ENCODE measurements around the gene MAPK4. TPM values are rescaled to one million over a fixed set of nuclear protein-coding genes. Genes with fewer than 3 reads are reported as not detected.

MAPK4 gene
- total RNA-seq, 1 donor from 2014 or later, result 5.7 TPM

- H3K4me1 ChIP-seq (ENCODE audit: control insufficient read depth in 3 of 3, insufficient read depth in 3 of 3, low read length in 3 of 3), result peaks cover 0 to 6% (median 4%) of the 10 kb centered on the region in 3 donors
- no peaks in the 10 kb centered on the region for H3K9me3 ChIP-seq (ENCODE audit: control insufficient read depth in 3 of 3, low read length in 3 of 3)
- no peaks in the 10 kb centered on the region for H3K27me3 ChIP-seq (ENCODE audit: control insufficient read depth in 3 of 3, insufficient read depth in 3 of 3, low read length in 3 of 3)
- H3K4me3 ChIP-seq (ENCODE audit: low read length in 3 of 3), result no peak overlapping the region
- no peak overlapping the region for H3K27ac ChIP-seq (ENCODE audit: low read depth, low read length)
- no peak overlapping the region for H3K9ac ChIP-seq (ENCODE audit: low read depth in 1 of 3, low read length in 3 of 3)
- no peaks in the 10 kb centered on the region for H3K36me3 ChIP-seq (ENCODE audit: control insufficient read depth in 3 of 3, insufficient read depth in 3 of 3, low read length in 3 of 3)
Measured at GRCh38 chr18:50720325-50720674, 160.4 kb downstream of the MAPK4 start.

DNA sequence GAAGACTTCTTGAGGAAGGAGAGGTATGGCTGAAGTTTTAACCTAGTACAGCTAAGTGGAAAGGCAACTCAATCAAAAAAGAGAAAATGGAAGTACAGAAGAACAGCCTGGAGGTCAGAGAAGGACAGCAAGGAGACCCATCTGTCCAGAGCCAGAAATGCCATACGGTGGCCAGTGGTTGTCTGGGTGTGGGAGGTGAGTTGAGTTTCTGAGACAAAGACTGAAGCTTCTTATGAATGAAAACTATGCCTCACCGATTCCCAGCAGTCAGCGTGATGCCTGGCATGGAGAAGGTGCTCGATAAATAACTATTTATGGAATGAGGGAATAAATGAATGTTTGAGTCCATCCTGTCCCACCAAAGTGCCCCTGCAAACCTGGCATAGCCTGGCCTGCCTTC, 161.1 kb downstream of the MAPK4 start:
- H3K27me3 ChIP-seq (ENCODE audit: control insufficient read depth in 3 of 3, insufficient read depth in 3 of 3, low read length in 3 of 3), result no peaks in the 10 kb centered on the region
- H3K36me3 ChIP-seq (ENCODE audit: control insufficient read depth in 3 of 3, insufficient read depth in 3 of 3, low read length in 3 of 3), result no peaks in the 10 kb centered on the region
- H3K4me3 ChIP-seq (ENCODE audit: low read length in 3 of 3), result no peak overlapping the region
- H3K9me3 ChIP-seq (ENCODE audit: control insufficient read depth in 3 of 3, low read length in 3 of 3), result no peaks in the 10 kb centered on the region
- no peak overlapping the region for H3K27ac ChIP-seq (ENCODE audit: low read depth, low read length)
- peaks cover 0 to 8% (median 6%) of the 10 kb centered on the region in 3 donors for H3K4me1 ChIP-seq (ENCODE audit: control insufficient read depth in 3 of 3, insufficient read depth in 3 of 3, low read length in 3 of 3)
- H3K9ac ChIP-seq (ENCODE audit: low read depth in 1 of 3, low read length in 3 of 3), result no peak overlapping the region

GRCh38 chr18:50721451-50722120, 161.7 kb downstream of the MAPK4 start:
- no peak overlapping the region for H3K4me3 ChIP-seq (ENCODE audit: low read length in 3 of 3)
- H3K36me3 ChIP-seq (ENCODE audit: control insufficient read depth in 3 of 3, insufficient read depth in 3 of 3, low read length in 3 of 3), result no peaks in the 10 kb centered on the region
- H3K4me1 ChIP-seq (ENCODE audit: control insufficient read depth in 3 of 3, insufficient read depth in 3 of 3, low read length in 3 of 3), result peaks cover 0 to 8% (median 7%) of the 10 kb centered on the region in 3 donors
- H3K9ac ChIP-seq (ENCODE audit: low read depth in 1 of 3, low read length in 3 of 3), result no peak overlapping the region
- H3K9me3 ChIP-seq (ENCODE audit: control insufficient read depth in 3 of 3, low read length in 3 of 3), result no peaks in the 10 kb centered on the region
- H3K27me3 ChIP-seq (ENCODE audit: control insufficient read depth in 3 of 3, insufficient read depth in 3 of 3, low read length in 3 of 3), result no peaks in the 10 kb centered on the region
- no peak overlapping the region for H3K27ac ChIP-seq (ENCODE audit: low read depth, low read length)

GRCh38 chr18:50722311-50722710, 162.4 kb downstream of the MAPK4 start:
- Histone ChIP-seq H3K27ac (ENCODE audit: low read depth, low read length) (no peak overlapping the region), H3K4me1 (ENCODE audit: control insufficient read depth in 3 of 3, insufficient read depth in 3 of 3, low read length in 3 of 3) (peaks cover 6 to 14% (median 11%) of the 10 kb centered on the region in 3 donors), H3K27me3 (ENCODE audit: control insufficient read depth in 3 of 3, insufficient read depth in 3 of 3, low read length in 3 of 3) (no peaks in the 10 kb centered on the region), H3K9ac (ENCODE audit: low read depth in 1 of 3, low read length in 3 of 3) (no peak overlapping the region), H3K9me3 (ENCODE audit: control insufficient read depth in 3 of 3, low read length in 3 of 3) (no peaks in the 10 kb centered on the region), H3K4me3 (ENCODE audit: low read length in 3 of 3) (no peak overlapping the region), H3K36me3 (ENCODE audit: control insufficient read depth in 3 of 3, insufficient read depth in 3 of 3, low read length in 3 of 3) (no peaks in the 10 kb centered on the region)

- Histone ChIP-seq H3K9me3 (ENCODE audit: control insufficient read depth in 3 of 3, low read length in 3 of 3) (no peaks in the 10 kb centered on the region), H3K36me3 (ENCODE audit: control insufficient read depth in 3 of 3, insufficient read depth in 3 of 3, low read length in 3 of 3) (no peaks in the 10 kb centered on the region), H3K4me3 (ENCODE audit: low read length in 3 of 3) (no peak overlapping the region), H3K9ac (ENCODE audit: low read depth in 1 of 3, low read length in 3 of 3) (no peak overlapping the region), H3K27me3 (ENCODE audit: control insufficient read depth in 3 of 3, insufficient read depth in 3 of 3, low read length in 3 of 3) (no peaks in the 10 kb centered on the region), H3K4me1 (ENCODE audit: control insufficient read depth in 3 of 3, insufficient read depth in 3 of 3, low read length in 3 of 3) (peaks cover 14 to 21% (median 19%) of the 10 kb centered on the region in 3 donors), H3K27ac (ENCODE audit: low read depth, low read length) (no peak overlapping the region)
Measured at GRCh38 chr18:50724751-50725151, 164.9 kb downstream of the MAPK4 start.

DNA sequence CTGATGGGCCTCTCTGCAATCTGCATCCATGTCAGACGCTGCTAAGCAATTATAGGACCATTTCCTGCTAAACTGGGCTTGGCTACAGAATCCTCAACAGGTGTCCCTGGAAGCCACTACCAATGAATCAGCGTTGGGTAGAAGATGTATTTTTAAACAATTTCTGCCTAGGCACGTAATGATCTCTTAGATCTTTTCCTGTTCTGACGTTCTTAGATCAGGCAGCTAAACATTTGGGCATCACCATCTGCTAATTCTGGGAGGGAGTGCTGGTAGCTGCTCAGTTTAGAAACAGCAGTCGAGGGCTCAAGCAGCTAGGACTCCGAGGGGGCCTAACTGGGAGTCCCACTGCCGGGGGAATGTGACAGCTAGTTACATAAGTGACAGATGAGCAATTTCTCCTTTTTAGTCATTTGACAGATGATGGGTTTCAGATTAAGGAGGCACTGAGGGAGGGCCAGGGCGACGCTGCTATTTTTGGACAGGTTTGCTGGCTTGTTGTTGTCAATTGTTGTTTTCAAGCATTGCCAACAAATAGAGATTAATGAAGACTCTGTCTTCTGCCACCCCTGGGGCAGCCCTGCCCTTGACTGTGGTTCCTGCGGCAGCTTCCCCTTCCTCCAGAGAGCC, 167.2 kb downstream of the MAPK4 start:
- H3K36me3 ChIP-seq (ENCODE audit: control insufficient read depth in 3 of 3, insufficient read depth in 3 of 3, low read length in 3 of 3), result peaks cover 0 to 4% (median 0%) of the 10 kb centered on the region in 3 donors
- peaks cover 14 to 21% (median 19%) of the 10 kb centered on the region in 3 donors for H3K4me1 ChIP-seq (ENCODE audit: control insufficient read depth in 3 of 3, insufficient read depth in 3 of 3, low read length in 3 of 3)
- no peaks in the 10 kb centered on the region for H3K9me3 ChIP-seq (ENCODE audit: control insufficient read depth in 3 of 3, low read length in 3 of 3)
- no peak overlapping the region for H3K4me3 ChIP-seq (ENCODE audit: low read length in 3 of 3)
- H3K27ac ChIP-seq (ENCODE audit: low read depth, low read length), result peak overlapping the region; percentile 7
- peak overlapping the region in 1 of 3 donors; percentile 25 for H3K9ac ChIP-seq (ENCODE audit: low read depth in 1 of 3, low read length in 3 of 3)
- no peaks in the 10 kb centered on the region for H3K27me3 ChIP-seq (ENCODE audit: control insufficient read depth in 3 of 3, insufficient read depth in 3 of 3, low read length in 3 of 3)

DNA sequence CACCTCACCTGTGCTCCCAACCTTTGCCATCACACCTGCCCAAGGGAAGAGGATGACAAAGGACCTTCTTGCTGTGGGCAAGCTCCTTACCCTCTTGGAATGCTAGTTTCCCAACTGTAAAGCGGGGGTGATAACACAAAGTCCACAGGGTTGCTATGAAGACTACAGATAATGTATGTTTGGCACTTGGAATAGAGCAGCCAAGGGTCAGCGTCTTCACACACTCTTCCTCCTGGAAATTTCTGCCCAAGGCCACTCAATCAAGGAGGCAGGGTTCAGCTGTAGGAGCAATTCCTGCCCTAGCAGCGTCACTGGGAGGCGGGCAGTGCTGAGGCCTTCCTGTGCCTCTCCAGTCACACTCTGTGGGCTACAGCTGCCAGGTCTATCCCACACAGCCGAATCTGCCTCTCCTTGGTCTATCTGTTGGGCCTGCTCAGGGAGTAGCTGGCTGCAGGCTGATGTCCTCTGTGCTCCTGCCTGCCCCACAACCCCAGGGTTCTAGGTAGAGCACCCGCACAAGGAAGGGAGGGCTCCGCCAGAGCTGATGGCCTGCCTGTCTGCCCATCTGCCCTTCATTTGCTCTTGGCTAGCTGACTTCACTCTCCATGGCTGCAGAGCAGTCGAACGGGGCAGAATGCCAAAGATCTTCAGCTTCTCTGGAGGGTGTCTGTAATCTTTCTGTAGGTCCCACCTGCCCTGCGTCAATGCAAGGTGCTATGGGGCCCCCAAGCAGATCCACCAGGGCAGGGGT, 168.0 kb downstream of the MAPK4 start:
- Histone ChIP-seq H3K27ac (ENCODE audit: low read depth, low read length) (peak overlapping the region; percentile 7), H3K9ac (ENCODE audit: low read depth in 1 of 3, low read length in 3 of 3) (peak overlapping the region in 1 of 3 donors; percentile 25), H3K36me3 (ENCODE audit: control insufficient read depth in 3 of 3, insufficient read depth in 3 of 3, low read length in 3 of 3) (peaks cover 0 to 4% (median 0%) of the 10 kb centered on the region in 3 donors), H3K27me3 (ENCODE audit: control insufficient read depth in 3 of 3, insufficient read depth in 3 of 3, low read length in 3 of 3) (no peaks in the 10 kb centered on the region), H3K9me3 (ENCODE audit: control insufficient read depth in 3 of 3, low read length in 3 of 3) (no peaks in the 10 kb centered on the region), H3K4me1 (ENCODE audit: control insufficient read depth in 3 of 3, insufficient read depth in 3 of 3, low read length in 3 of 3) (peaks cover 14 to 21% (median 19%) of the 10 kb centered on the region in 3 donors), H3K4me3 (ENCODE audit: low read length in 3 of 3) (no peak overlapping the region)

DNA sequence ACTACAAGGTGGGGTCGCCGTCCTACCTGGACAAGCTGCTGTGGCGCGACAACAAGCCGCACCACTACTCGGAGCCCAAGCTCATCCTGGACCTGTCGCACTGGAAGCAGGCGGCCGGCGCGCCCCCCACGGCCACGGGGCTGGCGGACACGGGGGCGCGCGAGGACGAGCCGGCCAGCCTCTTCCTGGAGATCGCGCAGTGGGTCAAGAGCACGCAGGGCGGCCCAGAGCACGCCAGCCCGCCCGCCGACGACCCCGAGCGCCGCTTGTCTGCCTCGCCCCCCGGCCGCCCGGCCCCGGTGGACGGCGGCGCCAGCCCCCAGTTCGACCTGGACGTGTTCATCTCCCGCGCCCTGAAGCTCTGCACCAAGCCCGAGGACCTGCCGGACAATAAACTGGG, 169.5 kb downstream of the MAPK4 start:
- Histone ChIP-seq H3K9ac (ENCODE audit: low read depth in 1 of 3, low read length in 3 of 3) (no peak overlapping the region), H3K4me3 (ENCODE audit: low read length in 3 of 3) (no peak overlapping the region), H3K9me3 (ENCODE audit: control insufficient read depth in 3 of 3, low read length in 3 of 3) (no peaks in the 10 kb centered on the region), H3K4me1 (ENCODE audit: control insufficient read depth in 3 of 3, insufficient read depth in 3 of 3, low read length in 3 of 3) (peaks cover 14 to 21% (median 19%) of the 10 kb centered on the region in 3 donors), H3K27me3 (ENCODE audit: control insufficient read depth in 3 of 3, insufficient read depth in 3 of 3, low read length in 3 of 3) (no peaks in the 10 kb centered on the region), H3K36me3 (ENCODE audit: control insufficient read depth in 3 of 3, insufficient read depth in 3 of 3, low read length in 3 of 3) (peaks cover 0 to 4% (median 0%) of the 10 kb centered on the region in 3 donors), H3K27ac (ENCODE audit: low read depth, low read length) (no peak overlapping the region)

GRCh38 chr18:50729986-50730385, 170.1 kb downstream of the MAPK4 start:
- Histone ChIP-seq H3K27ac (ENCODE audit: low read depth, low read length) (no peak overlapping the region), H3K4me3 (ENCODE audit: low read length in 3 of 3) (no peak overlapping the region), H3K27me3 (ENCODE audit: control insufficient read depth in 3 of 3, insufficient read depth in 3 of 3, low read length in 3 of 3) (no peaks in the 10 kb centered on the region), H3K9me3 (ENCODE audit: control insufficient read depth in 3 of 3, low read length in 3 of 3) (no peaks in the 10 kb centered on the region), H3K36me3 (ENCODE audit: control insufficient read depth in 3 of 3, insufficient read depth in 3 of 3, low read length in 3 of 3) (peaks cover 0 to 4% (median 0%) of the 10 kb centered on the region in 3 donors), H3K4me1 (ENCODE audit: control insufficient read depth in 3 of 3, insufficient read depth in 3 of 3, low read length in 3 of 3) (peaks cover 14 to 16% (median 16%) of the 10 kb centered on the region in 3 donors), H3K9ac (ENCODE audit: low read depth in 1 of 3, low read length in 3 of 3) (no peak overlapping the region)

GRCh38 chr18:50734342-50734741, 174.5 kb downstream of the MAPK4 start:
- Histone ChIP-seq H3K4me3 (ENCODE audit: low read length in 3 of 3) (no peak overlapping the region), H3K4me1 (ENCODE audit: control insufficient read depth in 3 of 3, insufficient read depth in 3 of 3, low read length in 3 of 3) (no peaks in the 10 kb centered on the region), H3K9me3 (ENCODE audit: control insufficient read depth in 3 of 3, low read length in 3 of 3) (no peaks in the 10 kb centered on the region), H3K27me3 (ENCODE audit: control insufficient read depth in 3 of 3, insufficient read depth in 3 of 3, low read length in 3 of 3) (no peaks in the 10 kb centered on the region), H3K36me3 (ENCODE audit: control insufficient read depth in 3 of 3, insufficient read depth in 3 of 3, low read length in 3 of 3) (peaks cover 0 to 4% (median 0%) of the 10 kb centered on the region in 3 donors), H3K9ac (ENCODE audit: low read depth in 1 of 3, low read length in 3 of 3) (no peak overlapping the region), H3K27ac (ENCODE audit: low read depth, low read length) (no peak overlapping the region)

Data from skeletal muscle tissue (tissue), 4 donors.